ENCODE data around the gene CD58.
A peak's percentile ranks its signal among the peaks of the same experiment; 100 is the strongest.
"Not testable (repeated sequence)": the region's sequence is repeated elsewhere in the genome, so short reads cannot be mapped to it uniquely, and the experiment has no call there.

Gene CD58

DNA sequence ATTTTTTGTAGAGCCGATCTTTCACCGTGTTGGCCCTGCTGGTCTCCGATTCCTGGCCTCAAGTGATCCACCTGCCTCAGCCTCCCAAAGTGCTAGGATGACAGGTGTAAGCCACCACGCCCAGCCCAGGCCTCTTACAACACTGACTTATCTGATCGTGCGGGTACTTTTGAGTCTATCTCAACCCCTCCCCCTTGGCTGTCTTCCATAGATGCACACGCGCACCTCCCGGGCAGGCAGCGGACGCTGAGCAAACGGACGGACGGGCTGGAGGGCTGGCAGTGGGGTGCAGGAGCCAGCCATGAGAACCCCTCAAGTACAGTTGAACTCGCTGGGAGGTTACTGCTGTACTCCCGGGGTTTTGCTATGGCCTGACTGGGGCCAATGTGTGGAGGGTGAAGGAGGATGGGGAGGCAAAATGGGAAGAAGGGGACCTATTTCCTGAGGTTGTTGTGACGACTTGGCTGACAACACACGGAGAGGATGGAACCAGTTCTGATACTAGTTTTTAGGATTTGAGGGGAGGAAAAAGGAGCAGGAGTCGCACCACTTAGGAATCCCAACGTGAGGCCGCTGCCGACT is 959 bp downstream of the CD58 start:
- no peak for DNase-seq

DNA sequence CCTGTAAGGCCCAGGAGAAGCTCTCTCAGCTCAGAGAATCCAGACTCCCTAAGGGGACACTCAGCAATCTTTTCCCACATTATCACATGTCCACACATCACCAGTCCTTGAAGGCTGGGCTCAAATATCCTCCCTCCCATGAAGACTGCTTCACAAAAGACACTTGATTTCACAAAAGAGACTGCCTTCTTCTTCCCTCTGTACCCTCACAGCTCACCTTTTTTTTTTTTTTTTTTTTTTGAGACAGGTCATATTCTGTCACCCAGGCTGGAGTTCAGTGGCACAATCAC is 1.5 kb downstream of the CD58 start:
- no peak for DNase-seq

GRCh38 chr1:116568662-116569380 is 2.0 kb downstream of the CD58 start:
- DNase-seq: no peak

DNA sequence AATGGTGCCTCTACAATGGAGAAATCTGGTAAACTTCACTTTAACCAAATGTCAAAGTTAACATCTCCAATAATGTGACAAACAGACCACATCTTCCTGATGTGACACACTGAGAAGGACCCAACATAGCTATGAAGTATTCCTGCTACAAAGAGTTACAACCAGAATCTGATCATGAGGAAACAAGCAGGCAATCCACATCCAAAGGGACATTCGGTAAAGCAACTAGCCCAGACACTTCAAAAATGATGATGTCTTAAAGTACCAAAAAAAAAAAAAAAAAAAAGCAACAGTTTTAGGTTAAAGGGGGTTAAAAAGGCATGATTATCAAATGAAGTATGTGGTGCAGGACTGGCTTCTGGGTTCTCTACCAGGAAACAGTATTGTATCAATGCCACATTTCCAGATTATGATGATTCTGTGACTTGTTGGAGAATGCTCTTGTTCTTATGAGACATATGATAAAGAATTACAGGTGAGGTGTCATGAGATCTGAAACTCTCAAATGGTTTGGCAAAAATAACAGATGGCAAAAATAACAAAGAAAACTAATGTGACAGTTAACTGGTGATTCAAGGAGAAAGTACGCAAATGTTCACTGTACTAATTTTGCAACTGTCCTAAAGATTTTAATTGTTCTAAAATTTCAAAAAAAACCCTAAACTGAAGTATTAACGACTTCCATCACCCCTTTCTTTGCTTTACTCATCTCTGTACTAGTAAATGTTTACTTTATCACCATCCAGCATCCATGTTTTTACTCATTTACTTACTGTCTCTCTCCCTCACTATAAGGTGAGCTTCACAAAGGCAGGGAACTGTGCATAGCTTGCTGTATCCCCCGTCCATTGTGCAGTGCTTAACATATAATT is 2.8 kb downstream of the CD58 start:
- no peak for DNase-seq

DNA sequence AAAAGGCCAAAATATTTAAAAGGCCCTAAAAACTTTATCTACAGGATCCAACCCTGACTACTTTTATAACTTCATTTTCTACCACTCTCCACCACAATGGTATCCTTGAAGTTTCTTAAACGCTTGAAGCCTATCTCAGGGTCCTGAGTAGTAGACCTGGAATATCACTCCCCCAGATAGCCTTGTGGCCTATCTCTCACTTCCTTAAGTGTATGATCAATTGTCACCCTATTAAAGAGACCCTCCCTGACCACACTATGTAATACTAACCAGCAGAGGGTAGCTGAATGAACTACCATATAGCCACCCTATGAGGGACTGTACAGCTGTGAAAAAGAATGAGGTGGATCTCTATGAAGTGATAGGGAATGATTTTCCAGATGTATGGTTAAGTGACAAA is 5.6 kb downstream of the CD58 start:
- DNase-seq: no peak

GRCh38 chr1:116564426-116564825 is 6.4 kb downstream of the CD58 start:
- no peak for DNase-seq

DNA sequence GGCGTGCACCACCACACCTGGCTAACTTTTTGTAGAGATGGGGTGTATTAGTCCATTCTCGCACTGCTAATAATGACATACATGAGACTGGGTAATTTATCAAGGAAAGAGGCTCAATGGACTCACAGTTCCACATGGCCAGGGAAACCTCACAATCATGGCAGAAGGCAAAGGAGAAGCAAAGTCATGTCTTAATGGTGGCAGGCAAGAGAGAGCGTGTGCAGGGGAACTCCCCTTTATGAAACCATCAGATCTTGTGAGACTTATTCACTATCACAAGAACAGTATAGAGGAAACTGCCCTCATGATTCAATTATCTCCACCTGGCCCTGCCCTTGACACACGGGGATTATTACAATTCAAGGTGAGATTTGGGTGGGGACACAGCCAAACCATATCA is 8.4 kb downstream of the CD58 start:
- not testable (repeated sequence) for DNase-seq

DNA sequence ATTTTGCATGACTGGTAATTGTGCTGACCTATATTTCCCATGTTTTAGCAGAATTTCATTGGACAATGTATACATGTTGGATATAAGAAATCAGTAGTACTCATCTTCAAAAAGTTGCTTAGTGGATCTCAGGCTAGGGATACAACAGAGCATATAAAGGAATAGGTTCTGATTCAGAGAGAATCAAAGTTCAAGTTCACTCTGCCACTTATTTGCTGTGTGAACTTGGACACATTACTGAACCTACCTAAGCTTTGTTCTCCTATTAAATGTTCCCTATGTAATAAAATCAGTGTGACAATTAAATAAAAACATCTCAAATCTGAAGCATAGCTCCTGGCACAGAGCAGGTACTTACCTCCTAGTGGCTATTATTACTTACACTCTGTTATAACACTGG is 9.3 kb downstream of the CD58 start:
- no peak for DNase-seq

GRCh38 chr1:116560704-116561490 is 9.9 kb downstream of the CD58 start:
- no peak for DNase-seq

GRCh38 chr1:116559304-116559761 is 11.5 kb downstream of the CD58 start:
- no peak for DNase-seq

GRCh38 chr1:116558571-116558970 is 12.3 kb downstream of the CD58 start:
- no peak for DNase-seq

GRCh38 chr1:116558140-116558549 is 12.7 kb downstream of the CD58 start:
- DNase-seq: no peak

- DNase-seq: no peak
Measured at GRCh38 chr1:116557323-116557878, 13.4 kb downstream of the CD58 start.

DNA sequence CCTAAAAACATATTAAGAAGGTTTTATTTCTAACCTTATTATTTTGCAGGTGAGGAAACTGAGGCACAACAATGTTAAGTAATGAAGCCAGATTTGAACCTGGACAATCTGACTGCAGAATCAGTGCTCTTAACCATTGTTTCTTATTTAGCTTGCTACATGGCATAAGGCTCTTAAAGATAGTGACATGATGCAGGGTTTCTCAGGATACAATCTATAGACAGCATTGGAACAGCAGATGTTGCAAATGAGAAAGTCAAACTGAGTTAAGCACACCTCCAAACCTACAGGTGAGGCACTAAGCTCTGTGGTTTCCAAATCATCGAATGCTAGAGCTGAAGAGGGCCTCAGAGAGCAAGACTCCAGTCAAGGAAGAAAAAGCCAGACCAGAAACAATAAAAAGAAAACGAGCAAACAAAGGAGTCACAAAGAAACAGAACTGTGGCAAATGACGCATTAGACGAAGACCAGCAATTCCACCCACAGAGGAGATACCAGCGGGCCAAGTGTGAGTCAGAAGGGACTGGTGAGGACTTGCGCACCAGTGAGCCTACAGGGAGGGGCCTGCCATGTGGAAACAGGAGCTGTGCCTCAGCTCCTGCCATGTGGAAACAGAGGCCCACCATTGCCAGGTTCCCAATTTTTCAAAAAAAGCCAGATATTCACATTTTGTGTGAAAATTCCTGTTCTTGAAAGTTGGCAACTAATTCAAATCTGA is 14.4 kb downstream of the CD58 start:
- DNase-seq: peak; percentile 29

DNA sequence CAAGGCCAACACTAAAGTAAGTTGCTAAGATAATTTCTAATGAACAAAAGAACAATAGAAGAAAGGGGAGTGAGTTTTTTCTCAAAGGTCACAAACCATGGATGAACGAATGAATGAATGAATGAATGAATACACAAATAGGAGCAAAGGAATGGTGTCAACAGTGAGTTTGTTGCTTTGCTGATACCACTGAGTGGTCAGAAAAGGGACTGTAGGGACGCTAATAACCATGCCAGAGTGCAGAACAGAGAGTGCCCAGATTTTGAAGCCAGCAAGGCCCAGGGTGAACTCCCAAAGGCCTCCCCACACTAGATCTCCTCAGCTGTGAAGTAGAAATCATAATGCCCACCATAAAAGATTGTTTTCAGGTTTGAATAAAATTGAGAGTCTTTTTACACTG is 15.9 kb downstream of the CD58 start:
- no peak for DNase-seq

GRCh38 chr1:116553386-116554115 is 17.3 kb downstream of the CD58 start:
- DNase-seq: no peak

DNA sequence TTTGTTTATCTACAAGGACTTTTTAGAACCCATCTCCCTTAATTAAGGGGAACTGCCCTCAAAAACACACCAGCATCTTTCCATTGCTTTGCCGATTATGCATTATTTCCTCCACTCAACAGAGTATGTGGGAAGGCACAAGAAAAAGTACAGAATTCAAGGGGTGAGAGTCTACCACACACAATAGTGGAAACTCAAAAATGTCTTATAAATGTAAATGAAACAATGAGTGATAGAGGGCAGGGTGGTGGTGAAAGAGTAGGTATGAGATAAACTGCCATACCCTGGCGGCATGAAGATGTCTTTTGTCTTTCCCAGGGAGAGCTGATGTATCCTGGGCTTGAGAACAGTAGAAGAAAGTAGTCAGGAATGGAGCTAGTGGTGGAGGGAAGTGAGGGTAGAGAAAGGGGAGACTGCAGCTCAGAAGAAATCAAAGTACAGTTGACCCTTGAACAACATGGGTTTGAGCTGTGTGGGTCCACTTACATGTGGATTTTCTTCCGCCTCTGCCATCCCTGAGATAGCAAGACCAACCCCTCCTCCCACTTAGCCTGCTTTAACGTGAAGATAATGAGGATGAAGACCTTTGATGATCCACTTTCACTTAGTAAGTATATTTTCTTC is 24.4 kb downstream of the CD58 start:
- no peak for DNase-seq

- DNase-seq: no peak
Measured at GRCh38 chr1:116545359-116545705, 25.5 kb downstream of the CD58 start.

DNA sequence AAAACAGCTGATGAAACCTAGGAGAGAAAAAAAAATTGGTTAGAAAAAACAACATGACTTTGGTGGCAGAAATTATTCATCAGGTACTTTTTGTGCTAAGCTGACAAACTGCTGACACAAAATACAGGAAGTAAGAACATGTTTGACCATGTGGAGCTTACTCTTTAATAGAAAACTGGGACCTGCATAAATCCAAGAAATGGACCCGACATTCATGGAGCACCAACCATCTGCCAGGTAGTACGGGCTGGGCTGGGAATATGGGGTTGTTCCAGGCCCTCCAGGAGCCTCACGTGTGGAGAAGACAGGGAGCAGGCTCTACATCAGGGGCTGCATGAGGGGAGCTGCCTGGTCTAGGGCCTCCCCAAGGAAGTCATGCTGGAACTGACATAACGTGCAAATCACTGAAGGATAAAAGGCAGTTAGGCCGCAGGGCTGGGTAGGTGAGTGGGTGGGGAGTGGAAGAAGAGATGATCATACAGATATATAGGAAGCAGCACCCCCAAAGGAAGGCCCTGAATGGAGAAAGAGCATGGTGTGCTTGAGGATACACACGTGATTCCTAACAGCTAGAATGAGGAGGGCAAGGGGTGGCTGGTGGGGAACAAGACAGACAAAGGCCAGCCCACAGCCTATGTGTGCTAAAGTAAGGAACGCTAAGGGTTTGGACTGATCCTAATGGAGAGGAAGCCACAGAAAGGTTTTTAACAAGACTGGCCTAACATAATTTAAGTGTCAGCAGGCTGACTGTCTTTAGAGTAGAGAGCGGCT is 26.1 kb downstream of the CD58 start:
- DNase-seq: no peak

DNA sequence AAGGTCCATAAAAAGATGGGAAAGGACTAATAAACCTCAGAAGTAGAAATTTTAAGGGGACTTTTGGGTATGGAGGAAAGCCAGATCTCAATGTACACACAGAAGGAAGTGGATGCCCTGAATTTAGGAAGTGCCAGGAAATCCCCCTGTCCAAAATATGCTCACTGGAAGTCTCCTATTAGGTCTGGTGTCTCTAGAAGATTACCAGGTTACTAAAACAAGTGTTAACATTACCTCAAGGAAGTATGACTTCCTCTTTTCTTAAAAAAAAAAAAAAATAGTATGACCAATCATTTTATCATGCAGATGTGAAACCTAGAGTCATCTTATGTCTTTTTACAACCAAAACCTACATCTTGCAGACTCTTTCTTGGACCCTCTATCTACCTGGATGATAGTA is 30.7 kb downstream of the CD58 start:
- no peak for DNase-seq
